Activated CD8-positive, alpha-beta memory T cell treated with anti-CD3 and anti-CD28 coated beads, Interleukin-2, amount 50 U/mL, for 1 hour (primary cell): ENCODE measurements around the gene C1GALT1C1L.
"Not testable (repeated sequence)": the region's sequence is repeated elsewhere in the genome, so short reads cannot be mapped to it uniquely, and the experiment has no call there.

Experiments used
- DNase-seq: peaks from one replicate; pipeline ENCODE4 v3.0.0-alpha.2; 2020; ENCODE audit errors: extremely low read depth

Gene C1GALT1C1L

GRCh38 chr2:43676322-43677050 lies at the start of gene C1GALT1C1L:
Gene C1GALT1C1L, minus strand, starts transcription at chr2:43676429. Its CDS starts 107 bp downstream, at chr2:43676322.
- DNase-seq = peak; percentile 1

DNA sequence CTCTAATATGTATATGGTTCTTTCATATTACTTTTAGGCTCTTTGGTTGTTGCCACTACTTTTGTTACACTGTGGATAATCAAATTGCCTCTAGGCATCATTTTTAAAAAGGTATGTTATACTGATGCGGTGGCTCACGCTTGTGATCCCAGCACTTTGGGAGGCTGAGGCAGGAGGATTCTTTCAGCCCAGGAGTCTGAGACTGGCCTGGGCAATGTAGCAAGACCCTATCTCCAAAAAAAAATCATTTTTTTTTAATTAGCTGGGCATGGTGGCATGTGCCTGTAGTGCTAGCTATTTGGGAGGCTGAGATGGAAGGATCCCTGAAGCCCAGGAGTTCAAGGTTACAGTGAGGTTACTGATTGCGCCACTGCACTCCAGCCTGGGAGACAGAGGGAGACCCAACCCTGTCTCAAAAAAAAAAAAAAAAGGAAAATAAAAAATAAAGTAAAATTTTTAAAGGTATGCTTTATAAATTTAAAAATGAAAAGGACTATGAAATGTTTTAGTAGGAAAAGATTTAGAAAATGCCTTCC lies 49.5 kb upstream of the C1GALT1C1L start:
- DNase-seq = no peak

DNA sequence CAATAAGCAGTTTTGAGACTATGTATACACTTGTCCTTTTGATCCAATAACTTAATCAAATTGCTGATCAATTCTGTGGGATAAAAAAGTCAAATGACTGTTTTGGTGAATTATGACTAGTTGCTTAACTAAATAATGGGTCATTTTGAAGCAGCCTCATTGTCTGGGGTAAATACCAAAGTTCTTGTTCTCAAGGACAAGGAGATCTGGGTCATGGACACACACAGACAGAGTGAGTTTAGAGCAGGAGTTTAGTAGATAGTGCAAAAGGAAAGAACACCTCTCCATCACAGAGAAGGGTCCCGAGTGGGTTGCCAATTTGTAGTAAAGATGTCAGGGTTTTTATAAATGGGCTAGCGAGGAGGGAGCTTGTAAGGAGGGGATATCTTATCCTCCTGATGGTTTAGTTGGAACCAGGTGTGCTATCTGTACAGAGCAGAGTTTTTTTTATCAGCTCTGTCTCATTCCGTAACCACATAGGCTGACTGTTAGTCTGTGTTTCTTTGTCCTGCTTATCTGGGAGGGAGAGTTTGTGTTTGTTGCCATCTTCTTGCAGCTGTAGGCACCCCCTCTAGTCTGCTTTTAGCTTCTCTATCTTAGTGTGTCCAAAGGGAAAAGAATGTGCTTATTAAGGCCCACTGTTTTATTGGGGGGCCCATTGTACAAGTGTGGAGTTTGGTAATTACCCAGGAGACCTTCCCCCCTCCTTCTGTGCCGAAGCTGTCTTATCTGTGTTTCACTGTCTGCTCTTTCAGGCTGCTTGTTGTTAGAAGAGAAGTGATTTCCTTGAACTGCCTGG lies 48.7 kb upstream of the C1GALT1C1L start:
- no peak for DNase-seq

- no peak for DNase-seq
Observed at GRCh38 chr2:43718530-43719124, 42.4 kb upstream of the C1GALT1C1L start.

DNA sequence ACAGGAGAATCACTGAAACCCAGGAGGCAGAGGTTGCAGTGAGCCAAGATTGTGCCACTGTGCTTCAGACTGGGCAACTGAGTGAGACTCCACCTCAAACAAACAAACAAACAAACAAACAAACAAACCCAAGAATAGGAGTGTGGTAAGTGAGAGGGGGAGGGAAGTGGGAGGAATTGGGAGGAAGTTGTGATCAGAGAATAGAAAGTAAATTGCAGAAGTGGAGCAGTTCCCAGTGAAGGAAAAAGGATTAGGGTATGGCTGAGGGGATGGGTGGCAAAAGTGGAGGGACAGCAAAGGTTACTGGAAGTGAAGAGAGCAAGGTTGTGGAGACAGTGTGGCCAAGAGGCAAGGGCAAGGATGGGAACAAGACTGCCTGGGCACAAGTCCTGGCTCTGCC lies 41.1 kb upstream of the C1GALT1C1L start:
- no peak for DNase-seq

DNA sequence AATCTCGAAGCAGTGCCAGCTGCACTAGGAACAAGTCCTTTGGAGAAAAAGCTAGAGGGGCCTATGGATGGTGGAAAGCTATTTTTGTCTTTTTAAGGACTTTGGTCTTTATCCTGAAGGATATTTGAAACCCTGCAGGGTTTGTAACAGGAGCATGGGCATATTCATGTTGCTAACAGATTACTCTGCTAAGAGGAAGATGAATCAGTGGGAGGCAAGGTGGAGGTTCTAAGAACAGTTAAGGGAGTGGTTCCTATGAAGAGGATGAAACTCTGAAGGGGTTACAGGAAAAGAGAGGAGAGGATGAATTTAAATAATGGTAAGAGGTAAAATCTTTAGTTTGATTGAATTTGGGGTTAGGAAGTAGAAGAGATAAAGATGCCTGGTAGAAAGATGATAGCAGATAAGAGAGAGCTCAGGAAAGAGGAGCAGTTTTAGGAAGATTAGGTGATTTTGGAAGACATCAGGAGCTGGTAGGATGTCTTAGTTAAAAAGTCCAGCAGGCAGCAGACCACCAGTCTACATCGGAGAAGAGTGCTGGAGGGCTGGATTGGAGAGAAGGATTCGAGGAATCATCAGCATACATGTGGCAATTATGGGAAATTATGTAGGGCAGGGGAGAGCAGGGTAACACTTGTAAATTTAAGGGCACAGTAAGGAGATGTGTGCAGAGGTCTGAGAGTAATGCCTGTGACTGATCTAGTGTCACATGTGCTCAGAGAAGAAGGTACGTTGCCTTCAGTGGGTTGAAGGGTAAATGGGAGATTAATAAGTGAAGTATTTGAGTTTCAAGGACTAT lies 39.3 kb upstream of the C1GALT1C1L start:
- DNase-seq = no peak

GRCh38 chr2:43714164-43714563 lies 37.9 kb upstream of the C1GALT1C1L start:
- DNase-seq = no peak

- no peak for DNase-seq
Observed at GRCh38 chr2:43710866-43711265, 34.6 kb upstream of the C1GALT1C1L start.

GRCh38 chr2:43708891-43709290 lies 32.7 kb upstream of the C1GALT1C1L start:
- DNase-seq = no peak

- DNase-seq = no peak
Observed at GRCh38 chr2:43708178-43708577, 31.9 kb upstream of the C1GALT1C1L start.

- DNase-seq = no peak
Observed at GRCh38 chr2:43707255-43708015, 31.2 kb upstream of the C1GALT1C1L start.

DNA sequence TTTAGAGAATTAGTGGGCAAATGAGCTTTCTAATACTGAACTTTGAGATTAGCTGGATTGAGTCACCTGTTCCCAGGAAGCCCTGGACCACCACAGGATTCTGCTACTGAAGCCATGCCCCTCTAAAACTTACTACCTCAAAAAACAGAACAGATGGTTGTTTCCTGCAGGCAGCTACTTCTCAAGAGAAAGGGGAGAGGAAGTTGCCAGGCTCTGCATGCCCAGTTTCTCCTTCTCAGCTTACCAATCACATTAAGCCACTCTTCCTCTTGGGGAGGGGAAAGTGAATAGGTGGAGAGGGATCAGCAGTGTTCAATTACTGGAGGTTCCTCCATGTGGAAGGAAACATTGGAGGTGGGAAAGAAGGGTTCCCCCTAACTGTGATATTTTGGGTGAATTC lies 24.9 kb upstream of the C1GALT1C1L start:
- no peak for DNase-seq

- no peak for DNase-seq
Observed at GRCh38 chr2:43699761-43700160, 23.5 kb upstream of the C1GALT1C1L start.

- not testable (repeated sequence) for DNase-seq
Observed at GRCh38 chr2:43698140-43698539, 21.9 kb upstream of the C1GALT1C1L start.

- DNase-seq = no peak
Observed at GRCh38 chr2:43692428-43692994, 16.3 kb upstream of the C1GALT1C1L start.

DNA sequence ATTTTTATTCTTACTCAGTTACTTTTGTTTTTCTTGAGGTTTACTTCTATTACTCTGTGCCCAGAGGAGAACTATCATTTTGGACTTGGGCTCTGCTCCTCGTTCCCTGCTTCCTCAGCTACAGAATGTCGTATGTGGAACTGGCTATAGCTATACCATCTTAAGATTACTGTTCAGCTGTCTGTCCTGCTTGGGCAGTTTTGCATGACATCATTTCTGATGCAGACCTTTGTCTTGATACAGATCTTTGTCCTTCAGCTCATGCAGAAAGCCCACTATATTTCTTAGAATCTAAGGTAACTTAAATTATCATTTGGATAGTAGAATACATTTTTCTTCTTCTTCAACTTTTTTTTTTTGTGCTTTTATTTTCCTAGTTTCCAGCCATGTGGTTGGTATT lies 13.8 kb upstream of the C1GALT1C1L start:
- no peak for DNase-seq

- no peak for DNase-seq
Observed at GRCh38 chr2:43685357-43685756, 9.1 kb upstream of the C1GALT1C1L start.

DNA sequence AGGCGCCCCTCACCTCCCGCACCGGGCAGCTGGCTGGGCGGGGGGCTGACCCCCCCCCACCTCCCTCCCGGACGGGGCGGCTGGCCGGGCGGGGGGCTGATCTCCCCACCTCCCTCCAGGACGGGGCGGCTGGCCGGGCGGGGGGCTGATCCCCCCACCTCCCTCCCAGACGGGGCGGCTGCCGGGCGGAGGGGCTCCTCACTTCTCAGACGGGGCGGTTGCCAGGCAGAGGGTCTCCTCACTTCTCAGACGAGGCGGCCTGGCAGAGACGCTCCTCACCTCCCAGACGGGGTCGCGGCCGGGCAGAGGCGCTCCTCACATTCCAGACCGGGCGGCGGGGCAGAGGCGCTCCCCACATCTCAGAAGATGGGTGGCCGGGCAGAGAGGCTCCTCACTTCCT lies 1.6 kb upstream of the C1GALT1C1L start:
- not testable (repeated sequence) for DNase-seq

DNA sequence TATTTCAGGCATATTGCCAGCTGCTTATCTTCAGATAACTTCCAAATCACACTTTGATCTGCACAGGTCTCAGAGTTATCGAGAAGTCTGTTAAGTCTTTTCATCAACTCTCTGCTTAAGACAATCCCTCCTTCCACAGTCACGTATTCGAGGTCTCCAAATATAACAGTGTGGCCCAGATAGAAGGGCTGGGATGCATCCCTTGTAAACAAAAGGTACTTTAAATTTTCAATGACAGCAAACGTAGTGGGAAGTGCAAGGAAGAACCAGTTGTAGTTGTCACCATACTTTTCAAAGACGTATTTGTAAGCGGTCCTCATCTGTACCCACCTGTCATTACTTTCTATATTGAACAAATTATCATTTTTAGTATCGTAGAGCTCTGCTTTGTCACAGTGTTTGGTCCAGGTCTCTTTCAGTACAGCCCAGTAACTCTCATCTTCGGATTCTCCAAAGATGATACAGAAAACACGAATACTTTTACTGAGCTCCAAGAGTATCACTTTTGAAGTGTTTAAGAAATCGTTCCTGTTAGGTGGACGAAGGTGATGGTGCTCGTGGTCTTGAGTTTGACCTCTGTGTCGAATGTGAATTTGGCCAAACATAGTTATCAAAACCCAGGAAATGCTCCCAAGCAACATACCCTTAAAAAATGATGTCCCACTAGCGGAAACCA lies 445 bp downstream of the C1GALT1C1L start:
- DNase-seq = no peak

- no peak for DNase-seq
Observed at GRCh38 chr2:43657241-43657640, 19.0 kb downstream of the C1GALT1C1L start.
